ENCODE data around the gene USP9Y.

USP9Y gene

GRCh38 chrY:12756021-12756420, 55.0 kb downstream of the USP9Y start:
- no peak for TF ChIP-seq CREB5 (CRISPR knock-in tag; IDR thresholded peaks at IDR 0.05; ENCODE audit: low read depth)
- no peak for TF ChIP-seq TOX (CRISPR knock-in tag; IDR thresholded peaks at IDR 0.05; ENCODE audit: borderline replicate concordance)
- no peak for TF ChIP-seq CSDC2 (CRISPR knock-in tag; IDR thresholded peaks at IDR 0.05)
- no peak for TF ChIP-seq PPARA (CRISPR knock-in tag; IDR thresholded peaks at IDR 0.05; ENCODE audit: borderline replicate concordance)
- TF ChIP-seq ZNF70 (CRISPR knock-in tag; IDR thresholded peaks at IDR 0.05) = no peak
- TF ChIP-seq SNAI2 (CRISPR knock-in tag; IDR thresholded peaks at IDR 0.05) = no peak
- no peak for TF ChIP-seq ZFP30 (CRISPR knock-in tag; IDR thresholded peaks at IDR 0.05)
- no peak for TF ChIP-seq POU6F1 (CRISPR knock-in tag; IDR thresholded peaks at IDR 0.05; ENCODE audit: borderline replicate concordance, low read depth)
- TF ChIP-seq ZNF565 (CRISPR knock-in tag; conservative IDR thresholded peaks at IDR 0.05; ENCODE audit: low read depth) = no peak
- no peak for TF ChIP-seq GLIS3 (CRISPR knock-in tag; IDR thresholded peaks at IDR 0.05)
- ATAC-seq = no peak

GRCh38 chrY:12765976-12766375, 64.9 kb downstream of the USP9Y start:
- no peak for ATAC-seq
- TF ChIP-seq RARB (CRISPR knock-in tag; IDR thresholded peaks at IDR 0.05) (no peak), TSHZ2 (CRISPR knock-in tag; IDR thresholded peaks at IDR 0.05) (no peak), CSRNP3 (CRISPR knock-in tag; IDR thresholded peaks at IDR 0.05) (no peak), ZNF70 (CRISPR knock-in tag; IDR thresholded peaks at IDR 0.05) (no peak), CSDC2 (CRISPR knock-in tag; IDR thresholded peaks at IDR 0.05) (no peak), PPARA (CRISPR knock-in tag; IDR thresholded peaks at IDR 0.05; ENCODE audit: borderline replicate concordance) (no peak), ISL1 (CRISPR knock-in tag; IDR thresholded peaks at IDR 0.05) (no peak), ZFP30 (CRISPR knock-in tag; IDR thresholded peaks at IDR 0.05) (no peak)

- TF ChIP-seq ISL1 (CRISPR knock-in tag; IDR thresholded peaks at IDR 0.05) (no peak), POU6F1 (CRISPR knock-in tag; IDR thresholded peaks at IDR 0.05; ENCODE audit: borderline replicate concordance, low read depth) (no peak), PATZ1 (CRISPR knock-in tag; IDR thresholded peaks at IDR 0.05; ENCODE audit: borderline replicate concordance) (no peak), ZNF565 (CRISPR knock-in tag; conservative IDR thresholded peaks at IDR 0.05; ENCODE audit: low read depth) (no peak), CSDC2 (CRISPR knock-in tag; IDR thresholded peaks at IDR 0.05) (no peak), TCF4 (CRISPR knock-in tag; IDR thresholded peaks at IDR 0.05; ENCODE audit: borderline replicate concordance) (no peak), TSHZ2 (CRISPR knock-in tag; IDR thresholded peaks at IDR 0.05) (no peak), ZFP30 (CRISPR knock-in tag; IDR thresholded peaks at IDR 0.05) (no peak), ARNTL (CRISPR knock-in tag; IDR thresholded peaks at IDR 0.05; ENCODE audit: borderline replicate concordance, low read depth) (no peak)
These were observed 83.5 kb downstream of the USP9Y start for GRCh38 chrY:12784521-12784920.

More at GRCh38 chrY:12784521-12784920, 83.5 kb downstream of the USP9Y start:
- ATAC-seq = no peak

All from SK-N-SH treated with all-trans-retinoic acid at 6 μM for 48 hours (cell line).